Activated naive CD4-positive, alpha-beta T cell treated with Interleukin-2 at 50 U/mL for 16 hours (primary cell): ENCODE results near the gene ADSS1.
A peak's percentile ranks its signal among the peaks of the same experiment; 100 is the strongest.

Experiments used
- DNase-seq: peaks from one replicate; pipeline ENCODE4 v3.0.0-alpha.2; 2020

Gene ADSS1

DNA sequence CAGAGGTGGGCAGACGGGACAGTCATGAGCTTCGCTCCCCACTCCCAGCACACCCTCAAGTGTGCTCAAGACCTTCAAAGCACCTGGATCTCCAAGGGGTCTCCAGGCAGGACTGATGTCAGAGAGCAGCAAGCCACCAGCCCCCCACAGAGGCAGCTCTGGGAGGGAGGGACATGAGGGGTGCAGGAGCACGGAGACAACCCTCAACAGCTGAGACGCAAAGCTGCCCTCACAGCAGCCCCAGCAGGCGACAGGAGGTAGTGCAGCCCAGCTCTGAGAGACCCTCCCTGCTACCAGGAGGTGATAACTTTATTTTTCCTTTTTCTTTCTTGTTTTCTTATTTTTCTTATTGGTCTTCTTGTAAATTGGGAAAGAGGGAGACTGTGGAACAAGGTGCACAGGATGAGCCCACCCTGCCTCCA, 46.8 kb downstream of the ADSS1 start:
- peak; percentile 28 for DNase-seq

GRCh38 chr14:104771374-104771773, 47.3 kb downstream of the ADSS1 start:
- no peak for DNase-seq

- DNase-seq, result no peak
Measured at GRCh38 chr14:104771918-104772706, 48.1 kb downstream of the ADSS1 start.

DNA sequence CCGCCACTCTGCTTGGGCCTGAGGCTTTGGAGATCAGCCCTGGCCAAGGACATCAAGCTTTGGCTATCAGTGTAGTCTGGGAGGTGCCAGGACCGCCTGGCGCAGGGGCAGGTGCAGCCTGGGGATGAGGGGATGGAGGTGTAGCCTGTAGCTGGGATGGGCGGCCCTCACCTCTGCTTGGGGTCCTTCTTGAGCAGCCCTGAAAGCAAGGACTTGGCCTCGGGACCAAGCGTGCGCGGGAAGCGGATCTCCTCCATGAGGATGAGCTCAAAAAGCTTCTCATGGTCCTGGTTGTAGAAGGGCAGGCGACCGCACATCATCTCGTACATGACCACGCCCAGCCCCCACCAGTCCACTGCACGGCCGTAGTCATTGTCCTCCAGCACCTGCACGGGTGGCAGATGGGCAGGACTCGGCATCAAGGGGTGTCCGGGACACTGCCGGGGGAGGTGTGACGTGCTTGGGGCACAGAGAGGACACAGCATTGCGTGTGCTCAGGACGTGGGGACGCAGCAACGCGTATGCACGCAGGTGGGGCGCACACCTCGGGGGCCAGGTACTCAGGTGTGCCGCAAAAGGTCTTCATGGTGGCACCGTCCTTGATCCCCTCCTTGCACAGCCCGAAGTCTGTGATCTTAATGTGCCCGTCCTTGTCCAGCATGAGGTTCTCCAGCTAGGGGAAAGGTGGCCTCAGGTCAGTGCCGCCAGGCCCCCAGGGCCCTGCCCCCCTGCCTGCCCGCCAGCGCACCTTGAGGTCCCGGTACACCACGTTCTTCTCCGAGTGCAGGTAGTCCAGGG, 48.9 kb downstream of the ADSS1 start:
- no peak for DNase-seq

- no peak for DNase-seq
Measured at GRCh38 chr14:104773505-104774452, 49.8 kb downstream of the ADSS1 start.

- DNase-seq, result no peak
Measured at GRCh38 chr14:104774453-104775072, 50.5 kb downstream of the ADSS1 start.

GRCh38 chr14:104775073-104775489, 51.1 kb downstream of the ADSS1 start:
- no peak for DNase-seq

GRCh38 chr14:104776481-104776880, 52.5 kb downstream of the ADSS1 start:
- DNase-seq, result no peak

DNA sequence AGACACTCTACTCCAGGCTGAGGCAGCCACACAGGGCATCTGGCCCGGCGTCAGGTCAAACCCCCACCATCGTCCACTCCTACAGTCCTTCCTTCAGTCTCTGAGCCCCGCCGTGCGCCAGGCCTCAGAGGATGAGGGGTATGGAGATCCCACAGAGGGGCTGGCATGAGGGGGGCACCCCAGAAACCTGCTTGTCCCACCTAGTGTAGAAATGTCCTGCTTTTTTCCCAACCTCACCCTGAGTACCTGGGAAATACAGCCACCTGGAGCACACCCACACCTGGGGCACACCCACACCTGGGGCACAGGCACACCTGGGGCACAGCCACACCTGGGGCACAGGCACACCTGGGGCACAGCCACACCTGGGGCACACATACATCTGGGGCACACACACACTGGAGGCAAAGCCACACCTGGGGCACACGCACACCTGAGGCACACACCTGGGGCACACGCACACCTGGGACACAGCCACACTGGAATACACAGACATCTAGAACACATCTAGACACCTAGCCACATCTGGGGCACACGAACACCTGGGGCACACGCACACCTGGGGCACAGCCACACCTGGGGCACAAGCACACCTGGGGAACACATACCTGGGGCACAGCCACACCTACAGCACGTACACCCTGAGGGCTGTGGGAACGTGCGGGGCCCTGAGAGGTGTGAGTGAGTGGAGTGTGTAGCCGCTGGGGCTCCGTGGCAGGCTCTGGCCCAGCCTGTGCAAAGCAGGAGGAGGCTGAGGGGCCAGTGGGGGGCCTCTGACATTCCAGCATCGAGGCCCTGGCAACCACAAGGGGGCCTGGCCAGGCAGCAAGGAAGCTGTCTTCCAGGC, 53.2 kb downstream of the ADSS1 start:
- DNase-seq, result no peak

GRCh38 chr14:104777808-104778249, 53.8 kb downstream of the ADSS1 start:
- DNase-seq, result no peak

DNA sequence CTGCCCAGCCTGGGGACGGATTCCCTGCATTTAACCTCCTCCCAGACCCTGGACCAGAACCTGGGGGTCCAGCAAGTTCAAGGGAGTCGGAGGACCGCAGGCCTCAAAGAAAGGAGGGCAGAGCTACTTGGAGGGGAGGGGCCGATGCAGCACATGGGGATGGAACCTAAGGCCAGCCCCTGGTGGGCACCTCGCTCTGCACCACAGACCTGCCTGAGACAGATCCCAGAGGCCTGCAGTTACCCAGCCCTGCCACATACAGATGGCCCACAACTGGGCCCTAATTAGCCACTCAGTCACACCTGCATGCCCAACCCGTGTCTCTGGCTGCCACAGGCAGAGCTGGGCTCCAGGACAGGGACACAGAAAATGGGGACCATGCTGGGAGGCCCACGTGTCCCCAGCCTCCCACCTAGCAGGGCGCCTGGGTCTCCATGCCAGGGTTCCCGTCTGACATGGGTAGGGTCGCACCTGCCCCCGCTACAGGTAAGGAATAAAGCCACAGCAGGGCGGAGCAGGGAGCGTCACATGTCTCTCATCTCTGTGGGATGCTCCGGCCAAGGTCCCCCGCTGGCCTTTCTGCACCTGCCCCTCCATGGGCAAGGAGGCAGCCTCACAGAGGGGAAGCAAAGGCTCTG, 54.8 kb downstream of the ADSS1 start:
- no peak for DNase-seq

- DNase-seq, result no peak
Measured at GRCh38 chr14:104779776-104780512, 55.9 kb downstream of the ADSS1 start.

DNA sequence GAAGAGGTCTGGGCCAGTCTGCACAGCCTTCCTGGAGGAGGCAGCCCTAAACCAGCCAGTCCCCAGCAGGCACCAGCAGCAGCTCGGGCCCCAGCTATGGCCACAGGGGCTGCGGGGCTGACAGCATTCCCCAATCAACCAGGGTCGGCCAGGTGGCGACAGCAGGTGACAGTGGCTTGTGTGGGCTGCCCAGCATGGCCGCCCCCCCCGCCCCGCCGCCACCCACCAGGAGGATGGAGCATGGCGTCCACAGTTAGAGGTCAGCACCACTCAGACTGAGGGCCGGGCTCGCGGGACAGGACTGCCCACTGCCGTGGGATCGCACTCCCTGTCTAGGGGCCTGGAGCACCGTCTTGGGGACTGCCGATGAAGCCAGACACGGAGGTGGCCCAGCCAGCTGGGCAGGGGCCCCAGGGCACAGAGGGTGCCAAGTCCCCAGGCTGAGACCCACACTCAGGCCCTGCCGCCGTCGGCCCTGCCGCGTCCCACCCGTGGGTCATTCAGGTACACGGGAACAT, 56.5 kb downstream of the ADSS1 start:
- DNase-seq, result no peak

- no peak for DNase-seq
Measured at GRCh38 chr14:104781271-104782077, 57.4 kb downstream of the ADSS1 start.

DNA sequence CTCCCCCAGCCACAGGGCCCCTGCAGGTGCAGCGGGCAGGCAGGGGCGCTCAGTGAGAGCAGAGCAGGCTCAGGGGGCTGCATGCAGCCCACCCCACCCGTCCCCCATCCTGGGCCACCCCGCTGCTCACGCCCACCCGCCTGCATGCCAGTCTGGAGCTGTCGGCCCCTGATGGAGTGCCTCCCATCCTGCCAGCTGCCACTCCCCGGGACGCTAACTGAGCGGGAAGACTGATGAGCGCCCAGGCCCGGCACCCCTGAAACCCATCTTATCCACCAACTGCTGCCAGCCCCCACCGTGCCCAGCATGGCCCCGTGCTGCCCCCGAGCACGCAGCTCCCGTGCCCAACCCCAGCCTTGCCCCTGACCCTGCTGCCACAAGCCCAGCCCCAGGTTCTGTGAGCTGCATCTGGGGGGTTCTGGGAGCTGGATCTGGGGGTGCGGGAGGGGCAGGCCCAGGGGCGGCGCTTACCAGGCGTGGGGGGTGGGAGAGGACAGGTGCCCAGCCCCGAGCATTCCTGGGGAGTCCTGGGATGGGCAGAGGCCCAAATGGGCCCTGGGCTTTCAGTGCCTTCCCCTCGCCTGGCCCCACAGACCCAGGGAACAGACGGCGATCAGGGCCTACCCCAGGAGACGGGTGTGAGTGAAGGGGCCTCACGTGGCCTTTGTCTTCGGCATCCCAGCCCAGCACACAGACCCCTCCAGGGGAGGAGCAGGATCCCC, 58.2 kb downstream of the ADSS1 start:
- DNase-seq, result no peak

GRCh38 chr14:104782808-104783139, 58.7 kb downstream of the ADSS1 start:
- DNase-seq, result no peak

GRCh38 chr14:104783484-104784217, 59.6 kb downstream of the ADSS1 start:
- DNase-seq, result no peak

DNA sequence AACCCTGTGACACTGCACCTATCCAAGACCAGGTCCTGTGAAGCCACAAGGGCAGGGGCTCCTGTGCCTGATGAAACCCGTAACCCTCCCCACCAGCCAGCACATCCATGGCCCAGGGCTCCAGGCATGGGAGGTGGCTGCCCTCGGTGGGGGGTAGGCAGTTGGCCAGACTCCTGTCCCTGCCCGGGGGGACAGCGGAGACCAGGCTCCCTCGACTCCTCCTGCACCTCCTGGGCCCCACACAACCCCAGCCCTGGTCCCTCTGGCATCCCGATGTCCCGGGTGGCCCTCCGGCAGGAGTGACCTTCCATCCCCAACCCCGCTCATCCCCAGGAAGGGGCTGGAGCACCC, 60.2 kb downstream of the ADSS1 start:
- no peak for DNase-seq
